Neuronal stem cell (in vitro differentiated cells): Measurements from ENCODE around the gene TSTD1. TPM values are rescaled to one million over a fixed set of nuclear protein-coding genes. Genes with fewer than 3 reads are reported as not detected.

Experiments
- DNase-seq: peaks from one replicate; pipeline ENCODE4 v3.0.0-alpha.2; 2013; ENCODE audit warnings: low spot score
- H2AFZ ChIP-seq: one replicate; pipeline ENCODE4 v1.6.1; 2013; ENCODE audit warnings: mild to moderate bottlenecking, low read length, inconsistent platforms
- H2AK5ac ChIP-seq: 2 replicates; pipeline ENCODE4 v1.6.1; 2013; ENCODE audit warnings: low read depth, mild to moderate bottlenecking, inconsistent platforms, low read length, moderate library complexity, mixed read lengths
- H2BK120ac ChIP-seq: 2 replicates; pipeline ENCODE4 v1.6.1; 2013; ENCODE audit warnings: low read depth, mild to moderate bottlenecking, inconsistent platforms, low read length, moderate library complexity, mixed read lengths
- H2BK12ac ChIP-seq: one replicate; pipeline ENCODE4 v1.6.1; 2013; ENCODE audit warnings: low read length, inconsistent platforms
- H2BK15ac ChIP-seq: 2 replicates; pipeline ENCODE4 v1.6.1; 2013; ENCODE audit warnings: mild to moderate bottlenecking, low read length, inconsistent platforms, mixed read lengths
- H2BK5ac ChIP-seq: one replicate; pipeline ENCODE4 v1.6.1; 2013; ENCODE audit warnings: inconsistent platforms, mild to moderate bottlenecking, low read length, moderate library complexity
- H3K14ac ChIP-seq: one replicate; pipeline ENCODE4 v1.6.1; 2013; ENCODE audit warnings: low read length, inconsistent platforms
- H3K18ac ChIP-seq: 2 replicates; pipeline ENCODE4 v1.6.1; 2013; ENCODE audit warnings: low read length, inconsistent platforms
- H3K23ac ChIP-seq: 2 replicates; pipeline ENCODE4 v1.6.1; 2013; ENCODE audit warnings: low read depth, mild to moderate bottlenecking, mixed read lengths, low read length, inconsistent platforms; ENCODE audit not compliant: poor library complexity
- H3K27ac ChIP-seq: replicated peaks from 3 replicates; pipeline ENCODE4 v1.5.1; 2013; ENCODE audit warnings: low read length, inconsistent platforms
- H3K27me3 ChIP-seq, 3 experiments: 2 replicates each; pipeline ENCODE4 v1.6.1; 2013; ENCODE audit warnings: low read length in 3 of 3, mild to moderate bottlenecking in 2 of 3, inconsistent platforms in 1 of 3, low read depth in 1 of 3, mixed read lengths in 1 of 3, moderate library complexity in 1 of 3; ENCODE audit not compliant: control insufficient read depth in 3 of 3, insufficient read depth in 3 of 3
- H3K36me3 ChIP-seq, 2 donors: replicated peaks in 1 of 2; 2 replicates each; pipeline ENCODE4 v1.6.1; 2013; ENCODE audit warnings: low read length in 2 of 2; ENCODE audit not compliant: control insufficient read depth in 2 of 2, insufficient read depth in 2 of 2
- H3K4ac ChIP-seq: 2 replicates; pipeline ENCODE4 v1.6.1; 2013; ENCODE audit warnings: inconsistent platforms, mild to moderate bottlenecking, low read length, moderate library complexity
- H3K4me1 ChIP-seq, 2 donors: 1 replicate in 1 of 2; 2 replicates in 1 of 2; pipeline ENCODE4 v1.6.1; 2013; ENCODE audit warnings: low read length in 2 of 2, low read depth in 1 of 2; ENCODE audit not compliant: control insufficient read depth in 2 of 2, insufficient read depth in 1 of 2
- H3K4me2 ChIP-seq: one replicate; pipeline ENCODE4 v1.6.1; 2013; ENCODE audit warnings: mild to moderate bottlenecking, low read length, inconsistent platforms; ENCODE audit not compliant: insufficient read depth, poor library complexity, severe bottlenecking
- H3K4me3 ChIP-seq, 2 donors: 2 replicates each; pipeline ENCODE4 v1.5.1; 2013; ENCODE audit warnings: low read length in 2 of 2, mild to moderate bottlenecking in 2 of 2, inconsistent platforms in 1 of 2, moderate library complexity in 1 of 2
- H3K79me1 ChIP-seq: one replicate; pipeline ENCODE4 v1.6.1; 2013; ENCODE audit warnings: low read depth, mild to moderate bottlenecking, inconsistent platforms, low read length, moderate library complexity
- H3K9ac ChIP-seq: one replicate; pipeline ENCODE4 v1.6.1; 2013; ENCODE audit warnings: mild to moderate bottlenecking, low read depth, low read length, inconsistent platforms; ENCODE audit not compliant: poor library complexity
- H3K9me3 ChIP-seq, 2 donors: replicated peaks in 1 of 2; 2 replicates each; pipeline versions ENCODE3 to v1.6.1; 2013; ENCODE audit warnings: low read length in 2 of 2, mild to moderate bottlenecking in 2 of 2, inconsistent platforms in 1 of 2, low read depth in 1 of 2, mixed read lengths in 1 of 2, moderate library complexity in 1 of 2; ENCODE audit not compliant: control insufficient read depth in 2 of 2, insufficient read depth in 1 of 2
- H4K8ac ChIP-seq: one replicate; pipeline ENCODE4 v1.6.1; 2013; ENCODE audit warnings: low read depth, mild to moderate bottlenecking, inconsistent platforms, low read length, moderate library complexity
- H4K91ac ChIP-seq: one replicate; pipeline ENCODE4 v1.6.1; 2013; ENCODE audit warnings: low read length, low read depth, mild to moderate bottlenecking, inconsistent platforms; ENCODE audit not compliant: poor library complexity
- WGBS, 2 donors: extraction: QIAGEN DNeasy Blood & Tissue Kit; methylation state at CpG; one replicate each; pipeline ENCODE4 v1.1.7; 2013; ENCODE audit warnings: missing lambda C conversion rate in 2 of 2, mixed read lengths in 1 of 2; ENCODE audit not compliant: insufficient read length in 2 of 2, insufficient replicate concordance in 1 of 2; ENCODE audit errors: extremely low coverage in 2 of 2; 5-methylcytosine and 5-hydroxymethylcytosine counted together
- polyA plus RNA-seq, 2 experiments: library from polyadenylated mRNA; stranded (reverse); fragments of 200-250 nt; gene quantifications; one replicate each; pipeline ENCODE4 v1.2.3, GENCODE V29; 2013

The TSTD1 gene, protein sequence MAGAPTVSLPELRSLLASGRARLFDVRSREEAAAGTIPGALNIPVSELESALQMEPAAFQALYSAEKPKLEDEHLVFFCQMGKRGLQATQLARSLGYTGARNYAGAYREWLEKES
- polyA plus RNA-seq (2013, experiment 1 of 2) = 49.5 TPM
- polyA plus RNA-seq (2013, experiment 2 of 2) = 50.2 TPM

DNA sequence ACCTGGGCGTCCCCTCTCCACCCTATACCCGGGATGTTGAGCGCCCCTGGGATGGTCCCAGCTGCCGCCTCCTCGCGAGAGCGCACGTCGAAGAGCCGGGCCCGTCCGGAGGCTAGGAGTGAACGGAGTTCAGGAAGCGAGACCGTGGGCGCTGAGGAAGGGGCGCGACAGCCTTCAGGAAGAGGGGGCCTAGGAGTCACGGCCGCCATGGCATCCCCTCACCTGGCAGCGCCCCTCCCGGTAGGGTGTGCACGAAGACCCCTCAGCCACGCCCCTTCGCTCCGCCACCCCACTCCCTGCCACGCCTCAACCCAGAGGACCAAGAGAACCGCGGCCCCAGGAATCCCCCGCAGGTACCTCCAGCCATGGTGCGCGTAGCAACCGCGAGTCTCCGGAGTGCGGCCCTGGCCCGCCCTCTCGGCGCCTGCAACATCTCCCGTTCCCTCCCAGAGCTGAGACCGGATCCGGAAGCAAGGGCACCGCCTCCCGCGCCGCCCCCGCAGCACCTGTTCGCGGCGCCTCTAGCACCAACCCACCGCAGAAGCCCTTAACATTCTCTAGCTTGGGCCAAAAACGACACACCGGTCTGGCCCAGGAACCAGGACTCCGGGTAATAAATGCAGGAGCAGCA, at the start of gene TSTD1:
TSS of gene TSTD1 (minus strand) at position 442 of the 631 bp plus-strand sequence. CDS start at position 367, 75 bp downstream.
- Histone ChIP-seq H2AFZ (no peak within 1 kb of the TSS), H3K4me1 (peaks cover 5 to 13% of the 10 kb centered on the region in 2 donors), H2BK15ac (no peak within 1 kb of the TSS), H3K4me2 (peak within 1 kb of the TSS; percentile 96), H2BK5ac (peak within 1 kb of the TSS; percentile 92), H3K4ac (peak within 1 kb of the TSS; percentile 81), H3K36me3 (peaks cover 34 to 58% of the 10 kb centered on the region in 2 donors), H3K9ac (peak within 1 kb of the TSS; percentile 89), H2BK120ac (no peak within 1 kb of the TSS), H4K91ac (no peak within 1 kb of the TSS), H2BK12ac (peak within 1 kb of the TSS; percentile 14), H3K27me3 (no peaks in the 10 kb centered on the region), H3K18ac (peak within 1 kb of the TSS; percentile 91), H3K4me3 (peak within 1 kb of the TSS in 1 of 2 donors; percentile 98), H2AK5ac (peak within 1 kb of the TSS; percentile 95), H4K8ac (no peak within 1 kb of the TSS), H3K23ac (peak within 1 kb of the TSS; percentile 77), H3K79me1 (peaks cover 3% of the 10 kb centered on the region), H3K14ac (no peak within 1 kb of the TSS), H3K27ac (peak within 1 kb of the TSS; percentile 2), H3K9me3 (no peaks in the 10 kb centered on the region)
- DNase-seq = peak; percentile 46
- no CpG with 5 or more reads among the region's 54 CpGs for WGBS, 2 donors

DNA sequence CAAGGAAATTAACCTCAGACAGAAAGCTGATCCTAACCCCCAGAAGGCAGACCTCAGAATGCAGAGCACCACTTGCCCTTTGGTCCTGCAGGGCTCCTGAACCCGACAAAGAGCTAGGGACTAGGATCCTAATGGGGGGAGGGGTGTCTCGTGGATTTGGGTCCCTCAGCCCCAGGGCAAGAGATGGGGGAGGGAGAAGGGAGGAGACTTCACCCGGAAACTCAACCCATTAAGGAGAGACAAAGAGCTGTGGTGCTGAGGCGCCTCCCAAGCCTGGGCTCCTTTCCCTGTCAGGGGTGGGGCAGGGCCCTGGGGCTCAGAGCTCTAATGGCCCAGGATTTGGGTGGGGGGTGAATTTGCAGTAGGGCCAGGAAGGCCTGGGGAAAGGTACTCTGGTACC, 47.7 kb upstream of the TSTD1 start:
- Histone ChIP-seq H2BK12ac (no peak overlapping the region), H2BK5ac (no peak overlapping the region), H3K14ac (no peak overlapping the region), H2BK120ac (no peak overlapping the region), H4K91ac (no peak overlapping the region), H3K4me3 (no peak overlapping the region), H2BK15ac (no peak overlapping the region), H3K4ac (no peak overlapping the region), H3K36me3 (no peaks in the 10 kb centered on the region), H3K27me3 (peaks cover 0 to 47% (median 0%) of the 10 kb centered on the region in 3 experiments), H3K23ac (no peak overlapping the region), H2AK5ac (peak overlapping the region; percentile 35), H3K4me1 (peaks cover 0 to 2% of the 10 kb centered on the region in 2 donors), H3K27ac (no peak overlapping the region), H3K79me1 (no peaks in the 10 kb centered on the region), H3K18ac (no peak overlapping the region), H3K9ac (no peak overlapping the region), H3K4me2 (no peak overlapping the region), H3K9me3 (no peaks in the 10 kb centered on the region), H4K8ac (no peak overlapping the region), H2AFZ (no peak overlapping the region)
- DNase-seq = no peak
- no CpG with 5 or more reads among the region's 4 CpGs for WGBS, 2 donors

DNA sequence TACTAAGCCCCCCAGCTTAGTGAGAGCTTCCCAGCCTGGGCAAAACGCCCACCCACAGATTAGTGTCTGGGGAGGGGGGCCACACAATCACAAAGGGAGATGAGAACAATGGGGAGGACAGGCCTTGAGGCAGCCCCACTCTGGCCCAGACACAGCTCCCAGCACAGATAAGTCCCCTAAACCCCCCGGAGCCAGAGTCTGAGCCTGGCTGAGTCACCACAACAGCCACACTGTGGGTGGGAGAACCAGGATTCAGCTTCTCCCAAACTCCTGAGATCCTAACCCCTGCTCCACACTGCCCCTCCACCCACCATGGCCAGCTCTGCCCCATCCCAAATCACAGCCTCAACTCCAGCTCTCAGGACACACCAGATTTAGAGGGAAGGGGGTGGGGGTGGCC, 46.4 kb upstream of the TSTD1 start:
- Histone ChIP-seq H3K4me3 (no peak overlapping the region), H3K4me1 (peaks cover 3 to 6% of the 10 kb centered on the region in 2 donors), H3K36me3 (no peaks in the 10 kb centered on the region), H2AK5ac (no peak overlapping the region), H2BK12ac (no peak overlapping the region), H3K9me3 (no peaks in the 10 kb centered on the region), H2AFZ (no peak overlapping the region), H3K79me1 (no peaks in the 10 kb centered on the region), H3K27me3 (peaks cover 0 to 39% (median 0%) of the 10 kb centered on the region in 3 experiments), H3K23ac (no peak overlapping the region), H3K9ac (no peak overlapping the region), H2BK5ac (no peak overlapping the region), H3K18ac (no peak overlapping the region), H3K27ac (no peak overlapping the region), H4K8ac (no peak overlapping the region), H2BK120ac (no peak overlapping the region), H3K14ac (no peak overlapping the region), H3K4ac (no peak overlapping the region), H4K91ac (no peak overlapping the region), H3K4me2 (no peak overlapping the region), H2BK15ac (no peak overlapping the region)
- no CpG with 5 or more reads among the region's 2 CpGs for WGBS, 2 donors
- DNase-seq = no peak

DNA sequence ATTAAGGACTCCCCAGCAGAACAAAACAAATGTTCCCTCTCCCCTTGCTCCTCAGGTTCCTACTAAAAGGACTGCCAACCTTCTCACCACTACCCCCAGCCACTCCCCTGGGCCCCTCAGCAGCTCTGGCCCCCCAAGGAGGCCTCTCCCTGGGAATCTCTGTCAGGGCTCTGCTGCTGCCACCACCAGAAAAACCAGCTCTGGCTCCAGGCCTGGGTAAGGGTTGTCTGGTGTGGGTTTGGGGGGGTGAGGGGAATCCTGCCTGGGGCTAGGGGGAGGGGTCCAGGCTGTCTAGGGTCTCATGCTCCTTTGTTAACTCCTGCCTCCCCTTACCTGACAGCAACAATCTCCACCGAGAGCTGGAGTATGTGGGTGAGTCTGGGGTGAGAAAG, 45.8 kb upstream of the TSTD1 start:
- Histone ChIP-seq H3K4ac (no peak overlapping the region), H2BK12ac (no peak overlapping the region), H3K9ac (no peak overlapping the region), H4K91ac (no peak overlapping the region), H3K27me3 (peaks cover 0 to 35% (median 0%) of the 10 kb centered on the region in 3 experiments), H3K14ac (no peak overlapping the region), H3K9me3 (no peaks in the 10 kb centered on the region), H4K8ac (no peak overlapping the region), H3K36me3 (no peaks in the 10 kb centered on the region), H3K23ac (no peak overlapping the region), H3K4me3 (no peak overlapping the region), H2BK5ac (no peak overlapping the region), H2BK15ac (no peak overlapping the region), H3K79me1 (no peaks in the 10 kb centered on the region), H3K18ac (no peak overlapping the region), H3K4me2 (no peak overlapping the region), H2AK5ac (no peak overlapping the region), H3K27ac (no peak overlapping the region), H2AFZ (no peak overlapping the region), H3K4me1 (peaks cover 4 to 6% of the 10 kb centered on the region in 2 donors), H2BK120ac (no peak overlapping the region)
- DNase-seq = no peak
- WGBS, 2 donors = no CpG with 5 or more reads among the region's 1 CpG
